Measurements from ENCODE around the gene SORCS2. TPM values are rescaled to one million over a fixed set of nuclear protein-coding genes. Genes with fewer than 3 reads are reported as not detected.

The SORCS2 gene
- total and polyA plus RNA-seq, 2 of the 4 experiments (the other 2 are of a cell fraction) = 0.36 to 0.62 TPM

GRCh38 chr4:7661846-7662506, 469.6 kb downstream of the SORCS2 start:
- Histone ChIP-seq H3K27me3 (ENCODE audit: control insufficient read depth, insufficient read depth, low read length) (peaks cover 39% of the 10 kb centered on the region), H2AK5ac (ENCODE audit: low read depth, low read length) (no peak overlapping the region), H4K20me1 (ENCODE audit: insufficient read depth, low read length) (peaks cover 3% of the 10 kb centered on the region; the same call in 1 of the 2 replicates), H2AFZ (replicated peaks; ENCODE audit: low read length, poor library complexity) (peak overlapping the region; percentile 25), H3K18ac (ENCODE audit: low read depth, low read length) (no peak overlapping the region), H3K27ac (ENCODE audit: insufficient read depth, low read length) (no peak overlapping the region), H3K36me3 (ENCODE audit: control insufficient read depth, insufficient read depth, low read length) (no peaks in the 10 kb centered on the region), H2BK15ac (ENCODE audit: low read depth, low read length) (no peak overlapping the region), H2AK9ac (replicated peaks; ENCODE audit: low read depth, low read length, poor library complexity) (no peak overlapping the region), H4K8ac (ENCODE audit: low read depth in 2 of 2, low read length in 2 of 2) (no peak overlapping the region), H3K9me3 (ENCODE audit: control insufficient read depth, insufficient read depth, low read length) (no peaks in the 10 kb centered on the region), H2BK20ac (ENCODE audit: low read depth, low read length) (no peak overlapping the region), H2BK120ac (ENCODE audit: low read depth, low read length) (no peak overlapping the region), H4K5ac (ENCODE audit: low read depth, low read length) (no peak overlapping the region), H3K4me3 (ENCODE audit: insufficient read depth, low read depth, low read length) (no peak overlapping the region), H3K56ac (ENCODE audit: extremely low read depth, insufficient read depth, low read length) (no peak overlapping the region), H3K4me2 (ENCODE audit: low read depth, low read length) (no peak overlapping the region), H3K23ac (ENCODE audit: low read depth, low read length) (no peak overlapping the region), H3K4ac (ENCODE audit: low read depth, low read length) (no peak overlapping the region), H2BK5ac (ENCODE audit: low read depth, low read length, poor library complexity, severe bottlenecking) (no peak overlapping the region), H4K91ac (ENCODE audit: insufficient read depth, low read depth, low read length) (no peak overlapping the region), H3K9me1 (ENCODE audit: insufficient read depth, low read length) (peaks cover 4% of the 10 kb centered on the region), H3K4me1 (ENCODE audit: control insufficient read depth, insufficient read depth, low read length) (peaks cover 4% of the 10 kb centered on the region), H3K14ac (replicated peaks; ENCODE audit: low read depth, low read length) (no peak overlapping the region), H3K9ac (ENCODE audit: low read depth, low read length) (no peak overlapping the region), H3K79me1 (ENCODE audit: low read depth in 1 of 2, low read length in 2 of 2) (no peaks in the 10 kb centered on the region)
- no CpG with 5 or more reads among the region's 13 CpGs for WGBS, 2 experiments (ENCODE audit: extremely low coverage in 2 of 2, insufficient read length in 1 of 2)
- ATAC-seq (ENCODE audit: low read depth) (no peak), DNase-seq (no peak)
- intact Hi-C loops (cut with micrococcal nuclease) = no loop called here
- dilution Hi-C loops (cut with HindIII; ENCODE audit: low sequenced_read_pairs, unreplicated experiment) = no loop called here
- TF ChIP-seq MXI1 (IDR thresholded peaks at IDR 0.05; ENCODE audit: borderline replicate concordance, low read depth, low read length) (no peak), CHD1 (IDR thresholded peaks at IDR 0.05; ENCODE audit: low read depth, low read length) (no peak), USF2 (IDR thresholded peaks at IDR 0.05; ENCODE audit: low read depth, low read length) (no peak), CEBPB (IDR thresholded peaks at IDR 0.05; ENCODE audit: low read depth, low read length) (no peak), RAD21 (IDR thresholded peaks at IDR 0.05; ENCODE audit: low read length) (no peak), MAFK (IDR thresholded peaks at IDR 0.05; ENCODE audit: low read depth, low read length) (no peak), RCOR1 (IDR thresholded peaks at IDR 0.05; ENCODE audit: insufficient replicate concordance, low read length) (no peak), FOS (IDR thresholded peaks at IDR 0.05; ENCODE audit: low read depth, low read length) (no peak), RFX5 (IDR thresholded peaks at IDR 0.05; ENCODE audit: low read depth, low read length) (no peak), MAZ (IDR thresholded peaks at IDR 0.05; ENCODE audit: borderline replicate concordance, low read depth, low read length) (no peak), CTCF (conservative IDR thresholded peaks at IDR 0.05; ENCODE audit: low read depth, low read length) (no peak), SMC3 (IDR thresholded peaks at IDR 0.05; ENCODE audit: low read depth, low read length) (no peak), ELK1 (IDR thresholded peaks at IDR 0.05; ENCODE audit: borderline replicate concordance, low read depth, low read length) (no peak), BHLHE40 (IDR thresholded peaks at IDR 0.05; ENCODE audit: low read depth, low read length) (no peak), NFE2L2 (IDR thresholded peaks at IDR 0.05; ENCODE audit: low read depth, low read length) (no peak), POLR2A (IDR thresholded peaks at IDR 0.05; ENCODE audit: low read depth, low read length) (no peak)
- no TSS peak for BruUV-seq (replicated peaks)
- in situ Hi-C loops (cut with MboI; ENCODE audit: low sequenced_read_pairs) = no loop called here
- ChIA-PET POLR2A (ENCODE audit: unreplicated experiment) (no interaction called here), CTCF (no interaction called here)
